Inflammatory macrophage (primary cell): ENCODE results near the gene ZNF708.
"Not testable (repeated sequence)": the region's sequence is repeated elsewhere in the genome, so short reads cannot be mapped to it uniquely, and the experiment has no call there.

Experiments used
- DNase-seq, 2 donors: peaks; one replicate each; pipeline ENCODE4 v3.0.0-alpha.2; 2020 to 2022

The ZNF708 gene

DNA sequence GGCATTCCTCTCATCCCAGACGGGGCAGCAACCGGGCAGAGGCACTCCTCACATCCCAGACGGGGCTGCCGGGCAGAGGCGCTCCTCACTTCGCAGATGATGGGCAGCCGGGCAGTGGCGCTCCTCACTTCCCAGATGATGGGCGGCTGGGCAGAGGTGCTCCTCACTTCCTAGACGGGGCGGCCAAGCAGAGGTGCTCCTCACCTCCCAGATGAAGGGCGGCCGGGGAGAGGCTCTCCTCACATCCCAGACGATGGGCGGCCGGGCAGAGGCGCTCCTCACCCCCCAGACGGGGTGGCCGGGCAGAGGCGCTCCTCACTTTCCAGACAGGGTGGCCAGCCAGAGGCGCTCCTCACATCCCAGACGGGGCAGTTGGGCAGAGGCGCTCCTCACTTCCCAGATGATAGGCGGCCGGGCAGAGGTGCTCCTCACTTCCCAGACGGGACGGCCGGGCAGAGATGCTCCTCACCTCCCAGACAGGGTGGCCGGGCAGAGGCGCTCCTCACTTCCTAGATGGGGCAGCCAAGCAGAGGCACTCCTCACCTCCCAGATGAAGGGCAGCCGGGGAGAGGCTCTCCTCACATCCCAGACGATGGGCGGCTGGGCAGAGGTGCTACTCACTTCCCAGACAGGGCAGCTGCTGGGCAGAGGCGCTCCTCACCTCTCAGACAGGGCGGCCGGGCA is 68.9 kb downstream of the ZNF708 start:
- DNase-seq: no peak

DNA sequence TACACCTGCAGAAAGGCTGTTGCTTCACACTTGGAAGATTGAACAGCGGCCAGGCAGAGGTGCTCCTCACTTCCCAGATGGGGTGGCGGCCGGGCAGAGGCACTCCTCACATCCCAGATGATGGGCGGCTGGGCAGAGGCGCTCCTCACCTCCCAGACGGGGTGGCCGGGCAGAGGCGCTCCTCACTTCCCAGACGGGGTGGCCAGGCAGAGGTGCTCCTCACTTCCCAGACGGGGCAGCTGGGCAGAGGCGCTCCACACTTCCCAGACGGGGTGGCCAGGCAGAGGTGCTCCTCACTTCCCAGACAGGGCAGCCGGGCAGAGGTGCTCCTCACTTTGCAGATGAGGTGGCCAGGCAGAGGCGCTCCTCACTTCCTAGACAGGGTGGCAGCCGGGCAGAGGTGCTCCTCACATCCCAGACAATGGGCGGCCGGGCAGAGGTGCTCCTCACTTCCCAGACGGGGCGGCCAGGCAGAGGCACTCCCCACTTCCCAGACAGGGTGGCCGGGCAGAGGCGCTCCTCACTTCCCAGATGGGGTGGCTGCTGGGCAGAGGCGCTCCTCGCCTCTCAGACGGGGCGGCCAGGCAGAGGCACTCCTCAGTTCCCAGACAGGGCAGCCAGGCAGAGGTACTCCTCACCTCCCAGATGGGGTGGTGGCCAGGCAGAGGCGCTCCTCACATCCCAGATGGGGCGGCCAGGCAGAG is 69.6 kb downstream of the ZNF708 start:
- not testable (repeated sequence) for DNase-seq

DNA sequence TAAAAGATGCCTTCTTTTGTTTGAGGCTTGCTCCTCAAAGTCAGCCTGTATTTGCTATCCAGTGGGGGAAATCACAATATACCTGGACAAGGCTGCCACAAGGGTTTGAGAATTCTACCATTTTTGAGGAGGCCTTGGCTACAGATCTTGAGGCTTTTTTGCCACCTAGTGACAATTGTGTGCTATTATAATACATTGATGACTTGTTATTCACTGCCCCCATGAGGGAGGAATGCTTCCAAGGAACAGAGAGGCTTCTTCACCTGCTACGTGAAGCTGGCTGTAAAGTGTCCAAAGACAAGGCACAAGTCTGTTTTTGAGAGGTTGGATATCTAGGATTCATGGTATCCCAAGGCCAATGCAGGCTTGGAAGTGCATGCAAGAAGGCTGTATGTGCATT is 72.5 kb downstream of the ZNF708 start:
- DNase-seq: no peak
